BJ (cell line): ENCODE measurements around the gene EIF3A. TPM values are rescaled to one million over a fixed set of nuclear protein-coding genes. Genes with fewer than 3 reads are reported as not detected.
A peak's percentile ranks its signal among the peaks of the same experiment; 100 is the strongest.

Experiments
- CTCF ChIA-PET: fragments of 350-600 bp; formaldehyde crosslinking; extraction: SDS; loops from one replicate; lab custom pipeline; 2021; ENCODE audit warnings: antibody characterized with exemption, inconsistent platforms; lab: Yijun Ruan, JAX
- POLR2A ChIA-PET: fragments of 300-600 bp; sonication (Branson Sonifier 250); formaldehyde crosslinking; extraction: SDS; loops from one replicate; lab custom pipeline; 2021; ENCODE audit warnings: antibody characterized with exemption; lab: Charles Lee
- DNase-seq: peaks from one replicate; pipeline ENCODE4 v3.0.0-alpha.2; 2011; ENCODE audit warnings: low read depth
- H3K27me3 ChIP-seq: 2 replicates; pipeline ENCODE4 v1.6.0; 2011; ENCODE audit warnings: low read length; ENCODE audit not compliant: control insufficient read depth, insufficient read depth
- H3K36me3 ChIP-seq: 2 replicates; pipeline ENCODE4 v1.5.1; 2011; ENCODE audit warnings: low read length; ENCODE audit not compliant: control insufficient read depth, insufficient read depth
- H3K4me3 ChIP-seq: 2 replicates; pipeline ENCODE4 v1.5.1; 2011; ENCODE audit warnings: low read depth, mild to moderate bottlenecking, control low read depth, low read length
- CTCF ChIP-seq: IDR thresholded peaks from 2 replicates; pipeline ENCODE4 v1.5.1; 2011; ENCODE audit warnings: low read depth, mild to moderate bottlenecking, control low read depth, inconsistent platforms, low read length, moderate library complexity; ENCODE audit not compliant: insufficient read depth
- polyA plus RNA-seq: library from polyadenylated mRNA; depleted of rRNA; stranded (reverse); fragments of >200 nt; gene quantifications from 2 replicates; pipeline ENCODE4 v1.2.3, GENCODE V29; 2011

EIF3A gene
- polyA plus RNA-seq, 1 experiment = 17.5 TPM

DNA sequence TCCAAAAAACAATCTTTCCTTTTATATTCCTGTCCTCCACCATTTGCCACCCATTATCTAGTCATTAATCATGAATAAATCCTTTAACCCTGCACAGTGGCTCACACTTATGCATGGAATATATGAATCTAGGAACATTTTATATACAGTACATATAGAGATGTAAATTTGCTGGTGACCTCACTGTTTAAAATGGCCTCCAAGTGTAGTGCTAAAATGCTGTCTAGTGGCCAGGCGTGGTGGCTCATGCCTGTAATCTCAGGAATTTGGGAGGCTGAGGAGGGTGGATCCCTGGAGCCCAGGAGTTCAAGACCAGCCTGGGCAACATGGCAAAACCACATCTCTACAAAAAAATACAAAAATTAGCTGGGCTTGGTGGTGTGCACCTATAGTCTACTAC, 41.5 kb downstream of the EIF3A start:
- no peak for DNase-seq
- CTCF ChIA-PET = interaction anchor here (0.6 to 1.1 kb wide), 2 partner anchors 8 to 33 kb away, joined by 3 to 4 read pairs; no protein-coding TSS in a partner anchor
- Histone ChIP-seq H3K27me3 (no peaks in the 10 kb centered on the region), H3K4me3 (no peak overlapping the region), H3K36me3 (peaks cover 30% of the 10 kb centered on the region)
- TF ChIP-seq CTCF = no peak
- POLR2A ChIA-PET = no interaction called here

- Histone ChIP-seq H3K36me3 (peaks cover 6% of the 10 kb centered on the region; the same call in 1 of the 2 replicates), H3K4me3 (no peak overlapping the region), H3K27me3 (0 out of 2 replicates have a peak, but pooled peaks cover 1% of the 10 kb centered on the region)
- DNase-seq = no peak
- TF ChIP-seq CTCF = no peak
- ChIA-PET CTCF (interaction anchor here (1.0 to 1.5 kb wide), 3 partner anchors 8 to 27 kb away, joined by 3 to 4 read pairs (median 3); no protein-coding TSS in a partner anchor), POLR2A (no interaction called here)
These were observed 49.0 kb downstream of the EIF3A start for GRCh38 chr10:119031496-119032059.

DNA sequence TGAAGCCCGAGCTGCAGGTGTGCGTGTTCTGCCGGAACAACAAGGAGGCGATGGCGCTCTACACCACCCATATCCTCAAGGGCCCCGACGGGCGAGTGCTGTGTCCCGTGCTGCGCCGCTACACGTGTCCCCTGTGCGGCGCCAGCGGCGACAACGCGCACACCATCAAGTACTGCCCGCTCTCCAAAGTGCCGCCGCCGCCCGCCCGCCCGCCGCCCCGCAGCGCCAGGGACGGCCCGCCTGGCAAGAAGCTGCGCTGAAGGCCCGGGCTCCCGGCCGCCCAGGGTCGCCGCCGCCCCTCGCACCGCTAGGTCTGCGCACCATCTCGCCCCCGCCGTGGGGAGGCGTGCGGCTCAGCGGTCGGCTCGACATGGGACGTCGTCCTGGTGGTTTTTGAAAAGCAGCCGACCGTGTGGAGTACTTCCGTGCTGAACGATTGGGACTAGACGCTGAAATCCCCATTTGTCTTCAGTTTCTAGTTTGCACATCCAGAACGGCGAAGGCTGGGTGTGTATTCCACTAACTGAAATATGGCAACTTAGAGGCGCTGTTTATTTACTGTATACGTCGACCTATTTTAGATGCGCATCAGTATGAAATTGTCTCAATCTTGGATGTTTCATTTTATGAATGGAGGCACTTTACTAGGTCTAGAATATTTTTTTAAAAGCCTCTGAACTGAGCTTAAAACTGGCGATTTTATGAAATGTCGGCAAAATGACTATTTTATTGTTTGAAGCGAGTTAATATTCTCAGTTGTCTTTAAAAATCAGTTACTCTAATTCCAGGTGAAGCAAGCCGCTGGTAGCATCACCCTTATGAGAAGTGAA, 50.0 kb downstream of the EIF3A start:
- POLR2A ChIA-PET = no interaction called here
- CTCF ChIA-PET = interaction anchor here (1.0 to 1.5 kb wide), 2 partner anchors 9 to 28 kb away, joined by 3 to 4 read pairs; no protein-coding TSS in a partner anchor

GRCh38 chr10:119029613-119030420, 50.8 kb downstream of the EIF3A start, which contains the start of gene NANOS1:
Gene NANOS1, plus strand, starts transcription at chr10:119029714. Its CDS starts 88 bp downstream, at chr10:119029802.
- no peak for DNase-seq
- ChIA-PET POLR2A (no interaction called here), CTCF (interaction anchor here (1.5 kb wide), 1 partner anchor 28 kb away, joined by 3 read pairs; no protein-coding TSS in a partner anchor)
- peak within 1 kb of the TSS; percentile 50 for H3K4me3 ChIP-seq
- TF ChIP-seq CTCF = no peak
- H3K27me3 ChIP-seq = 0 out of 2 replicates have a peak, but pooled peaks cover 1% of the 10 kb centered on the region
- H3K36me3 ChIP-seq = 0 out of 2 replicates have a peak, but pooled peaks cover 3% of the 10 kb centered on the region

More for the DNA sequence above, 50.0 kb downstream of the EIF3A start:
- Histone ChIP-seq H3K27me3 (0 out of 2 replicates have a peak, but pooled peaks cover 1% of the 10 kb centered on the region), H3K4me3 (peak overlapping the region; percentile 50), H3K36me3 (0 out of 2 replicates have a peak, but pooled peaks cover 3% of the 10 kb centered on the region)
- no peak for TF ChIP-seq CTCF
- no peak for DNase-seq
